LNCAP (cell line): ENCODE results near the gene SMYD2.

Source experiments
- CTCF ChIP-seq: fragments of 450-650 bp; IDR thresholded peaks from 2 replicates; pipeline ENCODE4 v1.5.1; 2017; ENCODE audit warnings: mild to moderate bottlenecking

SMYD2 gene

DNA sequence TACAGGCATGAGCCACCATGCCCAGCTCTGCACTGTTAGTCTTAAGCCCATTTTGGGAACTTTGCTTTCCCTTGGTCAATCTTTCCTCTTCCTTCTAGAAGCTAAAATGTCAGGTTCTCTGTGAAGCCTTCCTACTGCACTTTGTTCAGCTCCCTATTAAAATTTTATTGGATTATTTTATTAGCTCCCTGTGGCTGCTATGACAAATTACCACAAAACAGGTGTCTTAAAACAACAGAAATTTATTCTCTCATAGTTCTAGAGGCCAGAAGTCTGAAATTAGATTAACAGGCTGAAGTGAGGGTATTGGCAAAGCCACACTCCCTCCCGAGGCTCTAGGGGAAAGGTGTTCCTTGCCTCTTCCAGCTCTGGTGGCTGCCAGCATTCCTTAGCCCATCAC lies 4.2 kb upstream of the SMYD2 start:
- TF ChIP-seq CTCF = no peak

GRCh38 chr1:214277704-214278635 lies 3.0 kb upstream of the SMYD2 start:
- no peak for TF ChIP-seq CTCF

- no peak for TF ChIP-seq CTCF
These were observed 456 bp upstream of the SMYD2 start for GRCh38 chr1:214280386-214281020.

DNA sequence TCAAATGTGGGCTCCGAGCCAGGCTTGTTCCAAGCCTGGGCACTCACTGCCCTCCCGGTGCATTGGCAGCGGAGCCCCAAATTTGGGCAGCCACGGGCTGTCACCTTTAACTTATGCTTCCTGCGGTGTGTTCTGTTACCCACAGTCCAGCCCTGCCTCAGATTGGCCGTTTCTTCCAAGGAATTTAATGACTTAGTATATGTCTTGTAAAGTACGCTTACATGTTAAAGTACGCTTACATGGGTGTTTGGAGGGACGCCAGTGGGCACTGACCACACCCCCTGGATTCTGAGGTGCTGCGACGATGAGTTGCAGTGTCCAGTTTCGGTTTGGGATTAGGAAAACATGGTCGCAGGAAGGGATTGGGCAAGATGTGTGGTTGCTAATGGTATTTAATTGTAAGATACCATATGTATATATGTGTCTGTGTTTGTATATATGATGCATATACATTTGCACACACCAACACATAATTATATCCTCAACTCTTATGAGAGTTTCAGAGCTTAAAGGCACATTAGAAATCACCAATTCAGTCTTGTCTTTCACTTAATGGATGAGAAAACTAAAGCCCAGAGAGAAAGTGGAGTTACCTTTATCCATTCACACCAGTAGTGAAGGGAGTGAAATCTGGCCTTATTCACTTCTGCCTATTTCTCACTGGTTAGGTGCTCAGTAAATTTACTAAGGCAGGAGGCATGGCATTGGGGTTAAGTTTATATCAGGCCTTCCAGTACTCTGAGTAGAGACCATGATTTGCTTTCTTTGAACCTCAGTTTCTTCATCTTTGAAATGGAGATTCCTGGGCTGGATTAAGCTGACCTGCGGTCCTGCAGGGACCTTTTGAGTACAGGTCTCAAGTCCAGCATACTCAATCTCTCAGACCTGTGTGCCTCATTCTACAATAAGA lies 1.0 kb downstream of the SMYD2 start:
- TF ChIP-seq CTCF = no peak

DNA sequence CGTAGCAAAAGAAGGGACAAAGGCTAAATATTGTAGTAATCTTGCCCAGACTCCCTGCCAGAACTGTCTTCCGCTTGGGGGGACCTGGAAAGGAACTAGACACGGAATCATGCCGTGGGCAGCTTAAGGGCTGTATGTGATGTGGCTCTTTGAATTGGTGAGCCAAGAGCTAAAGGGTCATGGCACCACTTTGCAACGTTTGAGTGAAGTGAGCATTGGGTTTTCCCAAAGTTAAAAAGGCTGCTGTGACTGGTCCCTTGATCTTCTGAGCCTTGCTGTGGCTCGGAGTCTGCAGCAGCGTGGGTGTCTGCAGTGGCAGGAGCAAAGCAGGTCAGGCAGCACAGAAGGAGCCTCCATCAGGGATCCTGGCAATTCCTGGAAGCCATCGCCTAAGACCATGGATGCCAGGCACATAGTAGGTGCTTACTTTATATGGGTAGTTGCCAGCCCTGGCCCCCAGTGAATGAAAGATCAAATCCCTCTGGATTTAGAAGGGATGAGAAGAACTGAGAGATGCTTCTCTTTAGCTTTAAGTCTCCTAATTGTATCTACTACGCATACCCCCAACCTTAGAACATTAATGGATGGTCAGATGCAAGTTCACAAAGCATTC lies 1.8 kb downstream of the SMYD2 start:
- TF ChIP-seq CTCF = no peak

DNA sequence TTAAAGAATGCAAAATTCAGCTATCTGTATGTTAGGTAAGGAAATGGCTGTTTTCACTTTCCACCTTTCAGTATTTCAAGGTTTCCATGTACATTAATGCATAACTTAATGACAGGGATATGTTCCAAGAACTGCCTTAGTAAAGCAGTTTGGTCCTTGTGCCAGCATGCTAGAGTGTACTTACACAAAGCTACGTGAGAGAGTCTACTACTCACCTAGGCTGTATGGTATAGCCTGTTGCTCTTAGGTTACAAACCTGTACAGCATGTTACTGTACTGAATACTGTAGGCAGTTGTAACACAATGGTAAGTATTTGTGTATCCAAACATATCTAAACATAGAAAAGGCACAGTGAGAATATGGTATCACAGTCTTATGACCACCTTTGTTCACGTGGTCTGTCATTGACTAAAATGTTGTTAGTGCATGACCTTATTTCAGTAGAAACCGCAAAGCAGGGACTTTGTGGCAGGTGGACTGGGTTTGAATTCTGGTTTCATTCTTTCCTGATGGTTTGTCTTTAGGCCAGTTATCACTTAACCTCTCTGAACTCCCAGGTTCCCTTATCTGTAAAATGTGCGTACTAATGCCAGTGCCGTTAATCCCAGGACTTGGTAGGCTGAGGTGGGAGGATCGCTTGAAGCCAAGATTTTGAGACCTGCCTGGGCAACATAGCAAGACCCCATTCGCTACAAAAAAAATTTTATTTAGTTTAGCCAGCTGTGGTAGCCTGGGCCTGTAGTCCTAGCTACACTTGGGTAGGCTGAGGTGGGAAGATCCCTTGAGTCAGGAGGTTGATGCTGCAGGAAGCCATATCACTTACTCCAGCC lies 4.9 kb downstream of the SMYD2 start:
- no peak for TF ChIP-seq CTCF
